ENCODE results near the gene UBE4B.
"Not testable (repeated sequence)": the region's sequence is repeated elsewhere in the genome, so short reads cannot be mapped to it uniquely, and the experiment has no call there.

DNA sequence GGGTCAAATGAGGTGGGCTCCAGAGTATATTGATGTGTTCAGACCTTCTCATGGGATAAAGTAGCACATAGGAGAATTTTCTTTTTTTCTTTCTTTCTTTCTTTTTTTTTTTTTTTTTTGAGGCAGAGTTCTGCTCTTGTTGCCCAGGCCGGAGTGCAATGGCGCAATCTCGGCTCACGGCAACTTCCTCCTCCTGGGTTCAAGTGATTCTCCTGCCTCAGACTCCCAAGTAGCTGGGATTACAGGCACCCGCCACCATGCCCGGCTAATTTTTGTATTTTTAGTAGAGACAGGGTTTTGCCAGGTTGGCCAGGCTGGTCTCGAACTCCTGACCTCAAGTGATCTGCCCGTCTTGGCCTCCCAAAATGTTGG, 74.7 kb downstream of the UBE4B start:
- TF ChIP-seq, protein P1, sequence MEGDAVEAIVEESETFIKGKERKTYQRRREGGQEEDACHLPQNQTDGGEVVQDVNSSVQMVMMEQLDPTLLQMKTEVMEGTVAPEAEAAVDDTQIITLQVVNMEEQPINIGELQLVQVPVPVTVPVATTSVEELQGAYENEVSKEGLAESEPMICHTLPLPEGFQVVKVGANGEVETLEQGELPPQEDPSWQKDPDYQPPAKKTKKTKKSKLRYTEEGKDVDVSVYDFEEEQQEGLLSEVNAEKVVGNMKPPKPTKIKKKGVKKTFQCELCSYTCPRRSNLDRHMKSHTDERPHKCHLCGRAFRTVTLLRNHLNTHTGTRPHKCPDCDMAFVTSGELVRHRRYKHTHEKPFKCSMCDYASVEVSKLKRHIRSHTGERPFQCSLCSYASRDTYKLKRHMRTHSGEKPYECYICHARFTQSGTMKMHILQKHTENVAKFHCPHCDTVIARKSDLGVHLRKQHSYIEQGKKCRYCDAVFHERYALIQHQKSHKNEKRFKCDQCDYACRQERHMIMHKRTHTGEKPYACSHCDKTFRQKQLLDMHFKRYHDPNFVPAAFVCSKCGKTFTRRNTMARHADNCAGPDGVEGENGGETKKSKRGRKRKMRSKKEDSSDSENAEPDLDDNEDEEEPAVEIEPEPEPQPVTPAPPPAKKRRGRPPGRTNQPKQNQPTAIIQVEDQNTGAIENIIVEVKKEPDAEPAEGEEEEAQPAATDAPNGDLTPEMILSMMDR (IDR thresholded peaks at IDR 0.05; ENCODE audit: low read length): not testable (repeated sequence)
- TF ChIP-seq EZH2 (optimal IDR thresholded peaks at IDR 0.05; ENCODE audit: low read depth, low read length); EZH2phosphoT487 (IDR thresholded peaks at IDR 0.05; ENCODE audit: low read length): not testable (repeated sequence)

Measured in MM.1S (cell line).